ENCODE results near the gene SIRT6. TPM values are rescaled to one million over a fixed set of nuclear protein-coding genes. Genes with fewer than 3 reads are reported as not detected.

SIRT6 gene
- total RNA-seq, 1 experiment from 2014 or later = 22.9 TPM

GRCh38 chr19:4201798-4202197 lies 19.4 kb upstream of the SIRT6 start:
- peaks cover 12% of the 10 kb centered on the region for H3K4me1 Mint-ChIP-seq (ENCODE audit: low read depth, unreplicated experiment)
- H3K9me3 Mint-ChIP-seq (ENCODE audit: low read depth, unreplicated experiment) = peaks cover 7% of the 10 kb centered on the region
- no peak for DNase-seq
- TF ChIP-seq CTCF (IDR thresholded peaks at IDR 0.05; ENCODE audit: unreplicated experiment) = no peak
- intact Hi-C loops (cut with micrococcal nuclease; ENCODE audit: unreplicated experiment) = loop anchor here (5.0 to 10.0 kb wide), 2 partner anchors 214 to 347 kb away; partner anchors contain the start of gene EEF2
- no peak overlapping the region for H3K4me3 Mint-ChIP-seq (ENCODE audit: low read depth, unreplicated experiment)
- H3K27me3 Mint-ChIP-seq (ENCODE audit: unreplicated experiment) = peaks cover 58% of the 10 kb centered on the region
- no peak overlapping the region for H3K27ac Mint-ChIP-seq (ENCODE audit: unreplicated experiment)
- BruUV-seq (replicated peaks) = no TSS peak
- H3K36me3 Mint-ChIP-seq (ENCODE audit: insufficient read depth, unreplicated experiment) = peaks cover 10% of the 10 kb centered on the region
- CTCF ChIA-PET = interaction anchor here (1.0 to 1.6 kb wide), 3 partner anchors 62 to 349 kb away, joined by 3 to 5 read pairs (median 3); no protein-coding TSS in a partner anchor

- no peak for TF ChIP-seq CTCF (IDR thresholded peaks at IDR 0.05; ENCODE audit: unreplicated experiment)
- CTCF ChIA-PET = interaction anchor here (1.0 to 1.6 kb wide), 2 partner anchors 61 to 349 kb away, joined by 3 to 6 read pairs; no protein-coding TSS in a partner anchor
- Mint-ChIP-seq H3K4me3 (ENCODE audit: low read depth, unreplicated experiment) (no peak overlapping the region), H3K4me1 (ENCODE audit: low read depth, unreplicated experiment) (peaks cover 12% of the 10 kb centered on the region), H3K36me3 (ENCODE audit: insufficient read depth, unreplicated experiment) (peaks cover 10% of the 10 kb centered on the region), H3K27me3 (ENCODE audit: unreplicated experiment) (peaks cover 62% of the 10 kb centered on the region), H3K27ac (ENCODE audit: unreplicated experiment) (no peak overlapping the region), H3K9me3 (ENCODE audit: low read depth, unreplicated experiment) (peaks cover 7% of the 10 kb centered on the region)
- intact Hi-C loops (cut with micrococcal nuclease; ENCODE audit: unreplicated experiment) = loop anchor here (5.0 to 10.0 kb wide), 2 partner anchors 214 to 346 kb away; partner anchors contain the start of gene EEF2
- BruUV-seq (replicated peaks) = no TSS peak
- no peak for DNase-seq
These were observed 18.7 kb upstream of the SIRT6 start for GRCh38 chr19:4200940-4201542.

- no TSS peak for BruUV-seq (replicated peaks)
- intact Hi-C loops (cut with micrococcal nuclease; ENCODE audit: unreplicated experiment) = loop anchor here (5.0 to 10.0 kb wide), 2 partner anchors 212 to 345 kb away; partner anchors contain the start of gene EEF2
- peaks cover 72% of the 10 kb centered on the region for H3K27me3 Mint-ChIP-seq (ENCODE audit: unreplicated experiment)
- no peak overlapping the region for H3K27ac Mint-ChIP-seq (ENCODE audit: unreplicated experiment)
- TF ChIP-seq CTCF (IDR thresholded peaks at IDR 0.05; ENCODE audit: unreplicated experiment) = no peak
- H3K4me1 Mint-ChIP-seq (ENCODE audit: low read depth, unreplicated experiment) = peaks cover 12% of the 10 kb centered on the region
- peaks cover 7% of the 10 kb centered on the region for H3K9me3 Mint-ChIP-seq (ENCODE audit: low read depth, unreplicated experiment)
- H3K4me3 Mint-ChIP-seq (ENCODE audit: low read depth, unreplicated experiment) = no peak overlapping the region
- DNase-seq = peak; percentile 37
- CTCF ChIA-PET = interaction anchor here (0.6 to 1.6 kb wide), 3 partner anchors 34 to 348 kb away, joined by 3 to 6 read pairs (median 3); no protein-coding TSS in a partner anchor
- H3K36me3 Mint-ChIP-seq (ENCODE audit: insufficient read depth, unreplicated experiment) = peaks cover 10% of the 10 kb centered on the region
These were observed 17.4 kb upstream of the SIRT6 start for GRCh38 chr19:4199699-4200293.

- no TSS peak for BruUV-seq (replicated peaks)
- peaks cover 12% of the 10 kb centered on the region for H3K4me1 Mint-ChIP-seq (ENCODE audit: low read depth, unreplicated experiment)
- DNase-seq = no peak
- H3K9me3 Mint-ChIP-seq (ENCODE audit: low read depth, unreplicated experiment) = peaks cover 7% of the 10 kb centered on the region
- peak overlapping the region; percentile 6 for H3K27ac Mint-ChIP-seq (ENCODE audit: unreplicated experiment)
- intact Hi-C loops (cut with micrococcal nuclease; ENCODE audit: unreplicated experiment) = no loop called here
- peaks cover 10% of the 10 kb centered on the region for H3K36me3 Mint-ChIP-seq (ENCODE audit: insufficient read depth, unreplicated experiment)
- CTCF ChIA-PET = no interaction called here
- H3K4me3 Mint-ChIP-seq (ENCODE audit: low read depth, unreplicated experiment) = no peak overlapping the region
- peaks cover 84% of the 10 kb centered on the region for H3K27me3 Mint-ChIP-seq (ENCODE audit: unreplicated experiment)
- TF ChIP-seq CTCF (IDR thresholded peaks at IDR 0.05; ENCODE audit: unreplicated experiment) = no peak
These were observed 16.2 kb upstream of the SIRT6 start for GRCh38 chr19:4198467-4199126.

Data from Calu3 (cell line).